Measurements from ENCODE around the gene MCOLN1.
A peak's percentile ranks its signal among the peaks of the same experiment; 100 is the strongest.

MCOLN1 gene

DNA sequence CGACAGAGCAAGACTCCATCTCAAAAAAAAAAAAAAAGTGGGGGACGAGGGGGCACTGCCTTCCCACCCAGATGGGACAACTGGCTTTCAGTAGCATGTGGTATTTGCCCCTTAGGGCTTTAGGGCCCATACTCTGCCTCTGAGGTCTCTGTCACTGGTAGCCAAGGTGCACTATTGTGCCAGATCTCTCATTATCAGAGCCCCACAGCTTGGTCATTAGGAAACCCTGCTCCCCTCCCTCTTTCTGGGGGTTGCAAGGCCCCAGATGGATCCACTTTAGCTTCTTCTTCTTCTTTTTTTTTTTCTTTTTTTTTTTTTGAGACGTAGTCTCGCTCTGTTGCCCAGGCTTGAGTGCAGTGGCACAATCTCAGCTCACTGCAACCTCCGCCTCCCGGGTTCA lies 17.7 kb upstream of the MCOLN1 start:
- peak; percentile 94 for DNase-seq

GRCh38 chr19:7505288-7505681 lies 17.1 kb upstream of the MCOLN1 start:
- no peak for DNase-seq

- peak; percentile 91 for DNase-seq
Observed at GRCh38 chr19:7505682-7506384, 16.6 kb upstream of the MCOLN1 start.

- peak; percentile 95 for DNase-seq
Observed at GRCh38 chr19:7506385-7507328, 15.8 kb upstream of the MCOLN1 start.

DNA sequence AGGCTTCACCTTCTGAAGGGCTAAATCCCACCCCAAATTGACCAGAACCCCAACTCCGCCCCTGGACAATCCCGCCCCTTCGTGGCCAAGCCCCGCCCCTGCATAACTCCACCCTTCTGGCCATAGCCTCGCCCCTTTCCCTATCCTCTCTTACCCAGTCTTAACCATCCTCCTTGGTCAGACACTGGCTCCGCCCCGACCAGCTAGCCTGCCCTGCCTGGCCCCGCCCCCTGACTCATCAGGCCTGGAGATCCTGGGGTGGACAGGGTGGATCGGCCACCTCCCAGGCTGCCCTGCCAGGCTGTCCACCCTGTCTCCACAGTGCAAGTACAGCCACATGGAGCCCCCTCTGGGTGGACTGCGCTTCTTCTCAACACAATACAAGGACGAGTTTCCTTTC lies 14.5 kb upstream of the MCOLN1 start:
- peak; percentile 84 for DNase-seq

DNA sequence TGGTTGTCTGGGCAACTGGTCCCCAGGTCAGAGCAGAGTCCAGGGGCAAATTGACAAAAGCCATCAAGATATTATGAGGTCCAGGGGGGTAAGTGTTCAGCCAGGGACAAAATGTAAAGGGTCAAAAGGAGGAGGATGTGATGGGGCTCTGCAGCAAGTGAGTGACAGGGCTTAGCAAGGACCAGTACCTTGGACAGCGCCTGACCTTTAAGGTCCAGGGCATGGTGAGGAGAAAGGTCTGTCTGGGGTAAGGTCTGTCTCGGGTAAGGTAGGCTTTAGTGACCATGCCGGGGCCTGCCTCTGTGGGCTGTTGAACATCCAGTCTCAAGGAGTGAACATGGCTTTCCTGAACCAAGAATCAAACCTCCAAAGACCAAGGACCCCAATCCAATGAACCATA lies 12.8 kb upstream of the MCOLN1 start:
- peak; percentile 70 for DNase-seq

- no peak for DNase-seq
Observed at GRCh38 chr19:7512400-7512851, 10.0 kb upstream of the MCOLN1 start.

- no peak for DNase-seq
Observed at GRCh38 chr19:7513809-7514642, 8.4 kb upstream of the MCOLN1 start.

DNA sequence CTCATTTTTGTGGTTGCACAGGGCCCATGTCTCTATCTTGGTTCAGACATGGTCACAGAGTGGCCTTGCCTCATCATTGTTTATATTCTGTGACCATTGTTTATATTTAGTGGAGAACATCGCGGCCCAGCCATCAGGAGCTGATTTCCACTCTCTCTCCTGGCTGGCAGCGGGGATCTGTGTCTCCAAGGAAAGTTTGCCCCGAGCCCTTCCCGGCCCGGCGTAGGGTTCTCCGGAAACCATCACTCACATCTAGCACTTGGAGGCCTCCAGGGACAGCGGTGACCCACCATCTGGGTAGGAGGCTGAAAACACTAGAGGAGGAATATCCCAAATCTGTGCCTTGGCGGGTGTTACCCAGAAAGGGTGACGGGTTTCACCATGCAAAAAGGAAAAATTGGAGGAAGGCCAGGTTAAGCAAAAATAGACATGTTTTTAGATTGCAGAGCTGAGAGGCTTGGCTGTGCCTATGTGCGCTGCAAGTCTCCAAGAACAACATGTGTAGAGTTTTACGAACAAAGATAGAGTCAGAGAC lies 7.2 kb upstream of the MCOLN1 start:
- no peak for DNase-seq

DNA sequence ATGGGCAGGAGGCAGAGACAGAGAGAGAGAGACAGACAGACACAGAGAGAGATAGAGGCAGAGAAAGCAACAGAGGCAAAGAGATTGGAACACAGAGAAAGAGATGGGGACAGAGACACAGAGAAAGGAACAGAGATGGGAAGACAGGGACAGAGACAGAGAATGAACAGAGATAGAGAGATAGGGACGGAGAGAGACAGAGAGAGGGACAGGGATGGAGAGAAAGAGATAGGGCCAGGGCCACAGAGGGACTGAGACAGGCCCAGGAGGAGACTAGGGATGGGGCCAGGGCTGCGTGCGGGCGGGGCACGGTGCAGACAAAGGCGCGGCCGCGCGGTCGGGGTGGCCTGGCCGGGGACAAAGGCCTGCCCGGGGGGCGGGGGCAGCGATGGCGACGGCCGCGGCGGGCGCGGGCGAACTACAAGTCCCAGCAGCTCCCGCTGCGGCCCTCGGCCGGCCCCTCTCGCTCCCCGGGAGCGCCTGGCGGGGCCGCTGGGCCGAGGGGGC lies 6.7 kb upstream of the MCOLN1 start, which contains the start of gene ZNF358:
TSS of gene ZNF358 (plus strand) at position 459 of the 507 bp plus-strand sequence. CDS start 3,140 bp downstream, outside the sequence.
- peak; percentile 82 for DNase-seq

- DNase-seq = no peak
Observed at GRCh38 chr19:7516333-7516732, 6.1 kb upstream of the MCOLN1 start.

DNA sequence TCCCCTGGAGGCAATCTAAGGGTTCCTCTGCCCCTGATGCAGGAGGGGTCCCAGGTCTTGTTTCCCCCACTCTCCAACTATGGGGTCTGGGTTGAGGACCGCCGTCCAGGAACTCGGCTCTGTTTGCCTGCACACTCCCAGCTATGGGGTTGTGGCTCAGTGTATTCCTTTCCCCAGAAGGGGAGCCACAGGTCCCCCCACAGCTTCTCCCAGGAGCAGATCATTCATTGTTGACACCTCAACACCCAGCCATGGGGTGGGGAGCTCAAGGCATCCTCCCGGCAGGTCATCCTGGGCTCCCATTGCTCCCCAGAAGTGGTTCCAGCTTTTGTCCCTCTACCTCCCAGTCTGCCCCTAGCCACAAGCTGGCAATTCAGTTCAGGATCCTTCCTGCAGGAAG lies 5.5 kb upstream of the MCOLN1 start:
- no peak for DNase-seq

- no peak for DNase-seq
Observed at GRCh38 chr19:7519361-7520130, 2.9 kb upstream of the MCOLN1 start.

DNA sequence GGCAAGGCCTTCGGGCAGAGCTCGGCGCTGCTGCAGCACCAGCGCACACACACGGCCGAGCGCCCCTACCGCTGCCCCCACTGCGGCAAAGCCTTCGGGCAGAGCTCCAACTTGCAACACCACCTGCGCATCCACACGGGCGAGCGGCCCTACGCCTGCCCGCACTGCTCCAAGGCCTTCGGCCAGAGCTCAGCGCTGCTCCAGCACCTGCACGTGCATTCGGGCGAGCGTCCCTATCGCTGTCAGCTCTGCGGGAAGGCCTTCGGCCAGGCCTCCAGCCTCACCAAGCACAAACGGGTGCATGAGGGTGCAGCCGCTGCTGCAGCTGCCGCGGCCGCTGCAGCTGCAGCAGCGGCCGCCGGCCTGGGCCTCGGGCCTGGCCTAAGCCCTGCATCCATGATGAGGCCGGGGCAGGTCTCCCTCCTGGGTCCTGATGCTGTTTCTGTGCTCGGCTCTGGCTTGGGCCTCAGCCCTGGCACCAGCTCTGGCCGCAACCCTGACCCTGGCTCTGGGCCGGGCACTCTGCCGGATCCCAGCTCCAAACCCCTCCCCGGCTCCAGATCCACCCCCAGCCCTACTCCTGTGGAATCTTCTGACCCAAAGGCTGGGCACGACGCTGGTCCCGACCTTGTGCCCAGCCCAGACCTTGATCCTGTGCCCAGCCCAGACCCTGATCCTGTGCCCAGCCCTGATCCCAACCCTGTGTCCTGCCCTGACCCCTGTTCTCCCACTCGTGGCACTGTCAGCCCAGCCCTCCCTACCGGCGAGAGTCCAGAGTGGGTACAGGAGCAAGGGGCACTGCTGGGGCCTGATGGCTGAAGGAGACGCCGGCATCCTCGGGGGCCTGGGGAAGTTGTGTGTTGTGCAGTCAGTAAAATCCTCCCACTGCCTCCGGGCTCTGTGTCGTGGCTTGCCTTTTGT lies 2.0 kb upstream of the MCOLN1 start:
- no peak for DNase-seq

DNA sequence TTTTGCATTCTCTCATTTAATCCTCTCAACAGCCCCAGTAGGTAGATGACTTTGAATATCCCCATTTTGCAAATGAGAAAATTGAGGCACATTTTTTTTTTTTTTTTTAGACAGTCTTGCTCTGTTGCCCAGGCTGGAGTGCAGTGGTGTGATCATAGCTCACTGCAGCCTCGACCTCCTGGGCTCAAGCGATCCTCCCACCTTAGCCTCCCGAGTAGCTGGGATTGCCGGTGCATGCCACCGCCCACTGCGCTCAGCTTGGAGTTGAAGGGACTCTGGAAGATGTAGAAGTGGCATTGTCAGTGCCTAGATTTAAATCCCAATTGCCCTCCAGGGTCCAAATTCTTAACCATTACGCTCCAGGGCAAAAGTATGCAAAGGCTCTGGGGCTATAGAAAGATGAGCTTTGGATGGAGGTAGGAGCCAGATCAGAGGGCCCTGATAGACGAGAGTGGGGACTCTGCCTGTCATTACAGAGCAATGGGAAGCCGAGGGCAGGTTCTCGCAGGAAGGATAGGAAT lies 813 bp upstream of the MCOLN1 start:
- DNase-seq = no peak

- DNase-seq = peak; percentile 42
Observed at GRCh38 chr19:7522923-7523667, 671 bp downstream of the MCOLN1 start.

GRCh38 chr19:7524523-7524922 lies 2.1 kb downstream of the MCOLN1 start:
- no peak for DNase-seq

DNA sequence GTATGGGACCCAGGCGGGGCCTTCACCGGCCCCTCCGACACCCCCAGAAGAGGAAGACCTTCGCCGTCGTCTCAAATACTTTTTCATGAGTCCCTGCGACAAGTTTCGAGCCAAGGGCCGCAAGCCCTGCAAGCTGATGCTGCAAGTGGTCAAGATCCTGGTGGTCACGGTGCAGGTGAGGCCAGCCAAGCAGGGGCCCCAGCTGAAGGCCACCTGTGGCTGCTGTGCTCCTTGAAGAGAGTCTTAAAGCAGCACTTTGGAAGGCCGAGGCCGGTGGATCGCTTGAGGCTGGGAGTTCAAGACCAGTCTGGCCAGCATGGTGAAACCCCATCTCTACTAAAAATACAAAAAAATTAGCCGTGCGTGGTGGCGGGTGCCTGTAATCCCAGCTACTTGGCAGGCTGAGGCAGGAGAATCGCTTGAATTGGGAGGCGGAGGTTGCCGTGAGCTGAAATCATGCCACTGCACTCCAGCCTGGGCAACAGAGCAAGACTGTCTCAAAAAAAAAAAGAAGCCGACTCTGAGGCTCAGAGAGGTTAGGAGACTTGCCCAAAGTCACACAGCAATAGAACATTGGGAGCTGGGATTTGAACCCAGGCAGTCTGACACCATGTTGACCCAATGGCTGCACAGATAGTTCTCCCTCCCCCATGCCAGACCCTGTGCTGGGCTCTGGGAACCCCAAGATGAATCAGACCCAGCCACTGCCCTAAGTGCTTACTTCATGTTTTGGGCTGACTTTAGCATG lies 2.7 kb downstream of the MCOLN1 start:
- DNase-seq = no peak

Data from hematopoietic multipotent progenitor cell treated with erythropoietin and hydrocortisone succinate and interleukin-3 and kit ligand, for 4 days (in vitro differentiated cells).